Lung (tissue), 13 donors: ENCODE measurements around the gene NUBP2. TPM values are rescaled to one million over a fixed set of nuclear protein-coding genes. Genes with fewer than 3 reads are reported as not detected.

ENCODE experiments used
- ATAC-seq: fragments of 200-7000 bp; cut with Tn5 transposase; one replicate; pipeline ENCODE4 v1.9.1; 2020; ENCODE audit warnings: moderate number of reproducible peaks; ENCODE audit not compliant: insufficient read depth, low FRiP score
- DNase-seq, 3 donors: peaks; one replicate each; pipeline ENCODE4 v3.0.0-alpha.2; 2013 to 2017
- H3K27ac ChIP-seq, 2 donors: one replicate each; pipeline ENCODE4 v1.5.1; 2013; ENCODE audit warnings: mild to moderate bottlenecking in 2 of 2, moderate library complexity in 2 of 2, control low read depth in 1 of 2, inconsistent platforms in 1 of 2, low read depth in 1 of 2, low read length in 1 of 2
- H3K27me3 ChIP-seq, 3 donors: one replicate each; pipeline ENCODE4 v1.5.1; 2013; ENCODE audit warnings: low read length in 2 of 3; ENCODE audit not compliant: control insufficient read depth in 3 of 3, insufficient read depth in 3 of 3
- H3K36me3 ChIP-seq, 4 donors: one replicate each; pipeline ENCODE4 v1.5.1; 2013; ENCODE audit warnings: low read length in 4 of 4, mild to moderate bottlenecking in 1 of 4, moderate library complexity in 1 of 4; ENCODE audit not compliant: control insufficient read depth in 4 of 4, insufficient read depth in 4 of 4
- H3K4me1 ChIP-seq, 5 donors: one replicate each; pipeline ENCODE4 v1.5.1; 2013; ENCODE audit warnings: low read length in 5 of 5, mild to moderate bottlenecking in 2 of 5, moderate library complexity in 1 of 5; ENCODE audit not compliant: control insufficient read depth in 5 of 5, insufficient read depth in 5 of 5
- H3K4me3 ChIP-seq: one replicate; pipeline ENCODE4 v1.5.1; 2013; ENCODE audit warnings: mild to moderate bottlenecking, control low read depth, moderate library complexity
- H3K9ac ChIP-seq, 2 donors: one replicate each; pipeline ENCODE4 v1.5.1; 2013; ENCODE audit warnings: low read length in 2 of 2, control low read depth in 1 of 2; ENCODE audit not compliant: insufficient read depth in 1 of 2
- H3K9me3 ChIP-seq, 4 donors: one replicate each; pipeline ENCODE4 v1.5.1; 2013; ENCODE audit warnings: low read length in 3 of 4, mild to moderate bottlenecking in 1 of 4, moderate library complexity in 1 of 4; ENCODE audit not compliant: control insufficient read depth in 4 of 4, insufficient read depth in 3 of 4
- WGBS, 2 donors: extraction: QIAGEN DNeasy Blood & Tissue Kit; methylation state at CpG; one replicate each; pipeline ENCODE4 v1.1.7; 2013; 5-methylcytosine and 5-hydroxymethylcytosine counted together
- polyA plus RNA-seq, 2 donors: library from polyadenylated mRNA; stranded (reverse); fragments of 200-250 nt; gene quantifications; one replicate each; pipeline ENCODE4 v1.2.1, GENCODE V29; 2013
- small RNA-seq: library from RNA; depleted of rRNA; stranded (forward); fragments of <200 nt; gene quantifications from one replicate; pipeline ENCODE3, GENCODE V24; 2014; ENCODE audit warnings: low replicate concordance
- total RNA-seq, 2 donors: library from RNA; depleted of rRNA in 1 of 2; stranded (reverse); fragments of >200 nt in 1 of 2; gene quantifications; one replicate each; pipeline ENCODE4 v1.2.1, GENCODE V29; 2014 to 2021
- TF ChIP-seq, protein P1 (sequence below): IDR thresholded peaks from 2 replicates; pipeline ENCODE4 v1.5.1; 2012; ENCODE audit warnings: mild to moderate bottlenecking; ENCODE audit errors: control extremely low read depth, extremely low read depth
- donor health status: control.
- donor health status: control.
- donor health status: Bipolar disorder and iron deficiency.
- donor health status: healthy.
- donor health status: DM: yes; HTN: yes; CAD: no.

Gene NUBP2
- total and polyA plus RNA-seq, 4 donors, result 38.9 to 70.2 (median 65.6) TPM

DNA sequence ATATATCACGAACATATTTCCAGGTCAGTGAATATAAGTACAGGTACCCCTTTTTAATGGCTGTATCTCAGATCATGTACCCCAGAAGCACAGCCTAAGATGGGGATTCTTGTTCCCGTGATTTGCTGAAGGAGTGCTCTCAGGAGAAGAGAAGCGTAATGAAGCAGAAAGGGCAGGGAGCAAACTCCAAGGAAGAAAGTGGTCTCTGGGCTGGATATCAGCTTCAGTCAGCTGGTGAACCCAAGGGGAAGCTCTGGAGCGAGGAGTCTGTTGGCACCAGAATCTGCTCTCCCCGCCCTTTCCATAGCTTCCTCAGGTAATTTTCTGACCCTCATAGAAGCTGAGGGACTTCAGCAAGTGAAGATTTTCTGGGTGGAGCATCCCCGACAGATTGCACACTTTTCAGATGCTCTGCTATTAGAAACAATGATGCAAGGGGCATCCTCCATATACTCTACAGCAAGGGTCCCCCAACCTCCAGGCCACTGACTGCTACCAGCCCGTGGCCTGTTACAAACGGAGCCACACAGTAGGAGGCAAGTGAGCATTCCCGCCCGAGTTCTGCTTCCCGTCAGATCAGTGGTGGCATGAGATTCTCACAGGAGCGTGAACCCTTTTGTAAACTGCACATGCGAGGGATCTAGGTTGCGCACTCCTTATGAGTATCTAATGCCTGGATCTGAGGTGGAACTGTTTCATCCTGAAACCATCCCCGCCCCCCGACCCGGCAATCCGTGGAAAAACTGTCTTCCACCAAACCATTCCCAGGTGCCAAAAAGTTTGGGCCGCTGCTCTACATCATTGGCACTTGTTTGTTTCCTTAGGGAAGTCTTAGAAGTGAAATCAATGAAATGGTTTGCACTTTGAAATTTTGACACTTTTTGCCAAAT lies 48.7 kb downstream of the NUBP2 start:
- DNase-seq (no peak), ATAC-seq (no peak)
- no peak overlapping the region for H3K27ac ChIP-seq
- no peaks in the 10 kb centered on the region for H3K9me3 ChIP-seq
- TF ChIP-seq, protein P1, sequence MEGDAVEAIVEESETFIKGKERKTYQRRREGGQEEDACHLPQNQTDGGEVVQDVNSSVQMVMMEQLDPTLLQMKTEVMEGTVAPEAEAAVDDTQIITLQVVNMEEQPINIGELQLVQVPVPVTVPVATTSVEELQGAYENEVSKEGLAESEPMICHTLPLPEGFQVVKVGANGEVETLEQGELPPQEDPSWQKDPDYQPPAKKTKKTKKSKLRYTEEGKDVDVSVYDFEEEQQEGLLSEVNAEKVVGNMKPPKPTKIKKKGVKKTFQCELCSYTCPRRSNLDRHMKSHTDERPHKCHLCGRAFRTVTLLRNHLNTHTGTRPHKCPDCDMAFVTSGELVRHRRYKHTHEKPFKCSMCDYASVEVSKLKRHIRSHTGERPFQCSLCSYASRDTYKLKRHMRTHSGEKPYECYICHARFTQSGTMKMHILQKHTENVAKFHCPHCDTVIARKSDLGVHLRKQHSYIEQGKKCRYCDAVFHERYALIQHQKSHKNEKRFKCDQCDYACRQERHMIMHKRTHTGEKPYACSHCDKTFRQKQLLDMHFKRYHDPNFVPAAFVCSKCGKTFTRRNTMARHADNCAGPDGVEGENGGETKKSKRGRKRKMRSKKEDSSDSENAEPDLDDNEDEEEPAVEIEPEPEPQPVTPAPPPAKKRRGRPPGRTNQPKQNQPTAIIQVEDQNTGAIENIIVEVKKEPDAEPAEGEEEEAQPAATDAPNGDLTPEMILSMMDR, result no peak
- no peak overlapping the region for H3K4me3 ChIP-seq
- peaks cover 3 to 14% (median 8%) of the 10 kb centered on the region in 5 donors for H3K4me1 ChIP-seq
- H3K27me3 ChIP-seq, result no peaks in the 10 kb centered on the region
- WGBS, 2 donors, result 92 to 93% methylated on average over 19 of the region's 19 CpGs
- H3K9ac ChIP-seq, result no peak overlapping the region
- H3K36me3 ChIP-seq, result peaks cover 2 to 7% (median 5%) of the 10 kb centered on the region in 4 donors

DNA sequence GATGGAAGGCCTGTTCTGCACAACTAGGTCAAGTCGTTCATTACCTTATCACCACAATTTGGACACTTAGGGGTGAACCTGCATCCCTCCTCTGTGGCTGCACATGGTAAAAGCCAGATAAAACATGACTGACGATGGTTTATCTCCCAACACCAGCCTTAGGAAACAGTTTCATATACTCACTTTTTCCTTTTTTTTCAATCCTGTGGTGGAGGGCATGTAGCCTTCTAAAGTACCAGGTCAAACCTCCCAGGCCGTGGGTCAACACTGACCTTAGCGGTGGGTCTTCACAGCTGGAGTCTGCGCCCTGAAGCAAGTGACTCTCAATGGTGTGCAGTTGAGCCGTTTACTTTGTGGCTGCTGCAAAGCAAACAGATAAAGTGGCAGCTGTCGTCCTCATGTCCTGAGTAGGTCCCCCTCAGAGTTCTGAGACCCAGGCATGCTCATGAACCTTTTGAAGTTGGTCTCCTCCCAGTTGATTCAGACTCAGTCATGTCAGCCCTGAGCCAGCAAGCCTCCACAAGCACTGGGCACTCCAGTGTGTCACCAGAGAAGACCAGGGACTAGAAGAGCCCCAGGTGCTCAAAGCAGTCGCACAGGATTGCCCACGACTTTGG lies 50.2 kb downstream of the NUBP2 start:
- H3K4me3 ChIP-seq, result no peak overlapping the region
- TF ChIP-seq, protein P1, result no peak
- H3K27ac ChIP-seq, result no peak overlapping the region
- peaks cover 0 to 7% (median 4%) of the 10 kb centered on the region in 4 donors for H3K36me3 ChIP-seq
- H3K27me3 ChIP-seq, result no peaks in the 10 kb centered on the region
- WGBS, 2 donors, result 76 to 86% methylated on average over 9 of the region's 9 CpGs
- peaks cover 3 to 10% (median 6%) of the 10 kb centered on the region in 5 donors for H3K4me1 ChIP-seq
- ATAC-seq, result no peak
- no peak for DNase-seq
- no peaks in the 10 kb centered on the region for H3K9me3 ChIP-seq
- H3K9ac ChIP-seq, result no peak overlapping the region

DNA sequence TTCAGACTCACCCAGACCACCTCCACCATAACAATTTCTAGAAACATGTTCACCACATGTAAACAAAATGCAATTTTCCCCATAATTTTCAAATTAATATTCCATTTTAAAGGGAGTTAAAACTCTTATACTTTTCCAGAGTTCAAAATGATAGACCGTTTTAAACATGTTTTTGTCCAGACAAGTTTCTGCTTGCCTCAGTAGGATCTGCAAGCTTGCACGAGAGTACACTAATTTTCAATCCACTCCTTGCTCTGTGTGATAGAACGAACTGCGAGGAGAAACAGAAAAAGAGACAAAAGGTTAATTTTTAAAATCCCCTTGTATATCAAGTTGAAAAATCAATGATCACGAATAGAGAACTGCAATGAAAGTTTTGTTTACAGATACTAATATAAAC lies 51.3 kb downstream of the NUBP2 start:
- Histone ChIP-seq H3K27ac (no peak overlapping the region), H3K27me3 (no peaks in the 10 kb centered on the region), H3K4me3 (no peak overlapping the region), H3K36me3 (peaks cover 0 to 6% (median 3%) of the 10 kb centered on the region in 4 donors), H3K9ac (no peak overlapping the region), H3K4me1 (peaks cover 0 to 2% (median 1%) of the 10 kb centered on the region in 5 donors), H3K9me3 (no peaks in the 10 kb centered on the region)
- WGBS, 2 donors, result 84% methylated on average over 5 of the region's 5 CpGs
- DNase-seq (no peak), ATAC-seq (no peak)
- TF ChIP-seq, protein P1, result no peak

Small RNA genes within 50 kb of the gene (small RNA-seq; reads per million reads assigned to genes)
- 0.06 reads per million for gene MIR3177

Other genes with a start within 250 kb of the NUBP2 start
- gene TMEM204, start 249.3 kb upstream of the NUBP2 start, total RNA-seq, result 10 to 100 TPM; 24.7 to 49.2 TPM
- gene TMEM204, start 249.3 kb upstream of the NUBP2 start, polyA plus RNA-seq, result 100 to 1,000 TPM in 1 of 2 donors, 10 to 100 TPM in 1; 31.6 to 116 TPM
- 10 to 100 TPM; 42.4 to 48.5 TPM for gene IFT140, start 170.9 kb upstream of the NUBP2 start, total RNA-seq
- 10 to 100 TPM; 13.6 to 24.8 TPM for gene IFT140, start 170.9 kb upstream of the NUBP2 start, polyA plus RNA-seq
- gene CRAMP1, start 170.6 kb upstream of the NUBP2 start, total RNA-seq, result 10 to 100 TPM; 16.3 to 20.4 TPM
- gene CRAMP1, start 170.6 kb upstream of the NUBP2 start, polyA plus RNA-seq, result 1 to 10 TPM; 6.6 to 8.7 TPM
- 10 to 100 TPM; 53.4 to 71.9 TPM for gene JPT2, start 104.7 kb upstream of the NUBP2 start, total RNA-seq
- gene JPT2, start 104.7 kb upstream of the NUBP2 start, polyA plus RNA-seq, result 10 to 100 TPM; 28.7 to 49.7 TPM
- gene MAPK8IP3, start 76.8 kb upstream of the NUBP2 start, total RNA-seq, result 10 to 100 TPM; 51.5 to 75.7 TPM
- 10 to 100 TPM; 40.3 to 76.7 TPM for gene MAPK8IP3, start 76.8 kb upstream of the NUBP2 start, polyA plus RNA-seq
- gene NME3, start 11.4 kb upstream of the NUBP2 start, total RNA-seq, result 10 to 100 TPM; 25.1 to 66.1 TPM
- gene NME3, start 11.4 kb upstream of the NUBP2 start, polyA plus RNA-seq, result 100 to 1,000 TPM in 1 of 2 donors, 10 to 100 TPM in 1; 67.6 to 197 TPM
- 10 to 100 TPM; 10.0 to 30.2 TPM for gene EME2, start 10.2 kb upstream of the NUBP2 start, total RNA-seq
- 1 to 10 TPM; 8.6 to 9.5 TPM for gene EME2, start 10.2 kb upstream of the NUBP2 start, polyA plus RNA-seq
- 10 to 100 TPM; 40.1 to 90.7 TPM for gene MRPS34, start 9.8 kb upstream of the NUBP2 start, total RNA-seq
- gene MRPS34, start 9.8 kb upstream of the NUBP2 start, polyA plus RNA-seq, result 100 to 1,000 TPM; 110 TPM
- gene SPSB3, start 389 bp upstream of the NUBP2 start, total RNA-seq, result 10 to 100 TPM; 39.8 to 55.3 TPM
- 10 to 100 TPM; 46.5 to 76.1 TPM for gene SPSB3, start 389 bp upstream of the NUBP2 start, polyA plus RNA-seq
- gene IGFALS, start 10.7 kb downstream of the NUBP2 start, total RNA-seq, result 1 to 10 TPM; 1.4 to 4.4 TPM
- gene IGFALS, start 10.7 kb downstream of the NUBP2 start, polyA plus RNA-seq, result 1 to 10 TPM; 1.2 to 1.7 TPM
- 10 to 100 TPM; 51.2 to 69.3 TPM for gene HAGH, start 43.9 kb downstream of the NUBP2 start, total RNA-seq
- 10 to 100 TPM; 91.2 to 99.7 TPM for gene HAGH, start 43.9 kb downstream of the NUBP2 start, polyA plus RNA-seq
- 10 to 100 TPM; 24.5 to 26.8 TPM for gene FAHD1, start 44.2 kb downstream of the NUBP2 start, total RNA-seq
- 10 to 100 TPM; 17.2 to 32.1 TPM for gene FAHD1, start 44.2 kb downstream of the NUBP2 start, polyA plus RNA-seq
- gene MEIOB, start 89.2 kb downstream of the NUBP2 start, total RNA-seq, result under 1 TPM in 1 of 2 donors, not detected in 1; 0.21 TPM
- gene MEIOB, start 89.2 kb downstream of the NUBP2 start, polyA plus RNA-seq, result under 1 TPM in 1 of 2 donors, not detected in 1; 0.28 TPM
- gene HS3ST6, start 135.5 kb downstream of the NUBP2 start, total RNA-seq, result 1 to 10 TPM in 1 of 2 donors, under 1 TPM in 1; 0.40 to 5.9 TPM
- 1 to 10 TPM in 1 of 2 donors, under 1 TPM in 1; 0.71 to 2.1 TPM for gene HS3ST6, start 135.5 kb downstream of the NUBP2 start, polyA plus RNA-seq
- gene MSRB1, start 160.2 kb downstream of the NUBP2 start, total RNA-seq, result 10 to 100 TPM; 11.1 to 52.1 TPM
- 100 to 1,000 TPM in 1 of 2 donors, 10 to 100 TPM in 1; 50.2 to 164 TPM for gene MSRB1, start 160.2 kb downstream of the NUBP2 start, polyA plus RNA-seq
- not detected for gene RPL3L, start 171.7 kb downstream of the NUBP2 start, total RNA-seq
- under 1 TPM; 0.01 to 0.04 TPM for gene RPL3L, start 171.7 kb downstream of the NUBP2 start, polyA plus RNA-seq
- gene NDUFB10, start 176.6 kb downstream of the NUBP2 start, total RNA-seq, result 100 to 1,000 TPM; 107 to 124 TPM
- gene NDUFB10, start 176.6 kb downstream of the NUBP2 start, polyA plus RNA-seq, result 100 to 1,000 TPM; 139 to 187 TPM
- 1,000 to 10,000 TPM; 1,331 to 2,412 TPM for gene RPS2, start 181.9 kb downstream of the NUBP2 start, total RNA-seq
- 1,000 to 10,000 TPM; 3,147 to 5,214 TPM for gene RPS2, start 181.9 kb downstream of the NUBP2 start, polyA plus RNA-seq
- not detected for gene RNF151, start 183.9 kb downstream of the NUBP2 start, total RNA-seq
- gene RNF151, start 183.9 kb downstream of the NUBP2 start, polyA plus RNA-seq, result under 1 TPM in 1 of 2 donors, not detected in 1; 0.15 TPM
- 10 to 100 TPM; 23.9 to 35.4 TPM for gene TBL3, start 189.1 kb downstream of the NUBP2 start, total RNA-seq
- gene TBL3, start 189.1 kb downstream of the NUBP2 start, polyA plus RNA-seq, result 10 to 100 TPM; 52.8 to 58.8 TPM
- gene NOXO1, start 198.5 kb downstream of the NUBP2 start, total RNA-seq, result 1 to 10 TPM in 1 of 2 donors, under 1 TPM in 1; 0.28 to 4.5 TPM
- gene NOXO1, start 198.5 kb downstream of the NUBP2 start, polyA plus RNA-seq, result 1 to 10 TPM; 2.0 to 7.3 TPM
- gene GFER, start 201.2 kb downstream of the NUBP2 start, total RNA-seq, result 10 to 100 TPM in 1 of 2 donors, 1 to 10 TPM in 1; 7.4 to 32.6 TPM
- gene GFER, start 201.2 kb downstream of the NUBP2 start, polyA plus RNA-seq, result 10 to 100 TPM; 18.6 to 63.5 TPM
- under 1 TPM; 0.40 to 0.46 TPM for gene SYNGR3, start 207.0 kb downstream of the NUBP2 start, total RNA-seq
- gene SYNGR3, start 207.0 kb downstream of the NUBP2 start, polyA plus RNA-seq, result under 1 TPM; 0.10 to 0.69 TPM
- gene ZNF598, start 226.9 kb downstream of the NUBP2 start, total RNA-seq, result 10 to 100 TPM; 13.9 to 49.8 TPM
- gene ZNF598, start 226.9 kb downstream of the NUBP2 start, polyA plus RNA-seq, result 10 to 100 TPM; 29.1 to 42.8 TPM
- gene NPW, start 236.8 kb downstream of the NUBP2 start, total RNA-seq, result 1 to 10 TPM in 1 of 2 donors, under 1 TPM in 1; 0.71 to 1.3 TPM
- under 1 TPM; 0.12 to 0.34 TPM for gene NPW, start 236.8 kb downstream of the NUBP2 start, polyA plus RNA-seq
- gene NHERF2, start 243.9 kb downstream of the NUBP2 start, total RNA-seq, result 100 to 1,000 TPM; 142 to 468 TPM
- gene NHERF2, start 243.9 kb downstream of the NUBP2 start, polyA plus RNA-seq, result 100 to 1,000 TPM; 192 to 297 TPM